HG03439 (cell line): ENCODE measurements around the gene BRAF.
"Not testable (repeated sequence)": the region's sequence is repeated elsewhere in the genome, so short reads cannot be mapped to it uniquely, and the experiment has no call there.

Source experiments
- ATAC-seq: cut with Tn5 transposase; IDR thresholded peaks from one replicate; pipeline ENCODE4 v1.9.1; 2021; ENCODE audit warnings: mild to moderate bottlenecking, moderate library complexity; ENCODE audit not compliant: unreplicated experiment

BRAF gene

GRCh38 chr7:140881507-140882228, 43.1 kb downstream of the BRAF start:
- peak; percentile 55 for ATAC-seq

- ATAC-seq, result no peak
Observed at GRCh38 chr7:140877249-140877524, 47.5 kb downstream of the BRAF start.

GRCh38 chr7:140876519-140877248, 48.0 kb downstream of the BRAF start:
- ATAC-seq, result peak; percentile 74

GRCh38 chr7:140873434-140873833, 51.3 kb downstream of the BRAF start:
- ATAC-seq, result no peak

- no peak for ATAC-seq
Observed at GRCh38 chr7:140870003-140870402, 54.7 kb downstream of the BRAF start.

GRCh38 chr7:140869430-140869829, 55.3 kb downstream of the BRAF start:
- ATAC-seq, result no peak

- no peak for ATAC-seq
Observed at GRCh38 chr7:140867467-140868462, 57.0 kb downstream of the BRAF start.

- ATAC-seq, result no peak
Observed at GRCh38 chr7:140866926-140867325, 57.8 kb downstream of the BRAF start.

- no peak for ATAC-seq
Observed at GRCh38 chr7:140864732-140865131, 60.0 kb downstream of the BRAF start.

- no peak for ATAC-seq
Observed at GRCh38 chr7:140863867-140864266, 60.9 kb downstream of the BRAF start.

- ATAC-seq, result no peak
Observed at GRCh38 chr7:140863184-140863583, 61.5 kb downstream of the BRAF start.

GRCh38 chr7:140857048-140857447, 67.7 kb downstream of the BRAF start:
- no peak for ATAC-seq

GRCh38 chr7:140841166-140841715, 83.5 kb downstream of the BRAF start:
- no peak for ATAC-seq

- ATAC-seq, result no peak
Observed at GRCh38 chr7:140831724-140832123, 93.0 kb downstream of the BRAF start.

- ATAC-seq, result no peak
Observed at GRCh38 chr7:140829720-140830119, 95.0 kb downstream of the BRAF start.

- ATAC-seq, result no peak
Observed at GRCh38 chr7:140828741-140829140, 96.0 kb downstream of the BRAF start.

- ATAC-seq, result not testable (repeated sequence)
Observed at GRCh38 chr7:140817383-140817782, 107.3 kb downstream of the BRAF start.

- ATAC-seq, result peak; percentile 88
Observed at GRCh38 chr7:140810830-140811556, 113.7 kb downstream of the BRAF start.

GRCh38 chr7:140810385-140810784, 114.3 kb downstream of the BRAF start:
- ATAC-seq, result no peak

- ATAC-seq, result no peak
Observed at GRCh38 chr7:140778975-140779374, 145.8 kb downstream of the BRAF start.
